ENCODE data around the gene TIGAR.

- TF ChIP-seq CTCF (IDR thresholded peaks at IDR 0.05) (no peak), POLR2A (IDR thresholded peaks at IDR 0.05) (no peak)
These were observed 46.5 kb upstream of the TIGAR start for GRCh38 chr12:4274396-4275015.

All from lower leg skin (tissue), 3 donors.